SK-N-SH treated with all-trans-retinoic acid at 6 μM for 48 hours (cell line): ENCODE data around the gene THRB.

Source experiments
- CSRNP3 ChIP-seq: fragments of 250-450 bp; sonication (Bioruptor Pico); IDR thresholded peaks from 2 replicates; pipeline ENCODE4 v1.5.1; 2021; ENCODE audit warnings: mild to moderate bottlenecking, moderate library complexity
- TF ChIP-seq, protein P1 (sequence below): fragments of 250-450 bp; sonication (Bioruptor Pico); IDR thresholded peaks from 2 replicates; pipeline ENCODE4 v1.5.1; 2020; ENCODE audit warnings: low read depth, mild to moderate bottlenecking, moderate library complexity

- no peak for TF ChIP-seq CSRNP3 (CRISPR knock-in tag)
- TF ChIP-seq, protein P1, sequence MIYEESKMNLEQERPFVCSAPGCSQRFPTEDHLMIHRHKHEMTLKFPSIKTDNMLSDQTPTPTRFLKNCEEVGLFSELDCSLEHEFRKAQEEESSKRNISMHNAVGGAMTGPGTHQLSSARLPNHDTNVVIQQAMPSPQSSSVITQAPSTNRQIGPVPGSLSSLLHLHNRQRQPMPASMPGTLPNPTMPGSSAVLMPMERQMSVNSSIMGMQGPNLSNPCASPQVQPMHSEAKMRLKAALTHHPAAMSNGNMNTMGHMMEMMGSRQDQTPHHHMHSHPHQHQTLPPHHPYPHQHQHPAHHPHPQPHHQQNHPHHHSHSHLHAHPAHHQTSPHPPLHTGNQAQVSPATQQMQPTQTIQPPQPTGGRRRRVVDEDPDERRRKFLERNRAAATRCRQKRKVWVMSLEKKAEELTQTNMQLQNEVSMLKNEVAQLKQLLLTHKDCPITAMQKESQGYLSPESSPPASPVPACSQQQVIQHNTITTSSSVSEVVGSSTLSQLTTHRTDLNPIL (CRISPR knock-in tag) = no peak
Observed at GRCh38 chr3:24199300-24199699, 295.4 kb downstream of the THRB start.
